ENCODE data around the gene GPR150. TPM values are rescaled to one million over a fixed set of nuclear protein-coding genes. Genes with fewer than 3 reads are reported as not detected.

GPR150 gene
- total and polyA plus RNA-seq, 2 experiments from 2014 or later, result 0.10 to 0.21 TPM

DNA sequence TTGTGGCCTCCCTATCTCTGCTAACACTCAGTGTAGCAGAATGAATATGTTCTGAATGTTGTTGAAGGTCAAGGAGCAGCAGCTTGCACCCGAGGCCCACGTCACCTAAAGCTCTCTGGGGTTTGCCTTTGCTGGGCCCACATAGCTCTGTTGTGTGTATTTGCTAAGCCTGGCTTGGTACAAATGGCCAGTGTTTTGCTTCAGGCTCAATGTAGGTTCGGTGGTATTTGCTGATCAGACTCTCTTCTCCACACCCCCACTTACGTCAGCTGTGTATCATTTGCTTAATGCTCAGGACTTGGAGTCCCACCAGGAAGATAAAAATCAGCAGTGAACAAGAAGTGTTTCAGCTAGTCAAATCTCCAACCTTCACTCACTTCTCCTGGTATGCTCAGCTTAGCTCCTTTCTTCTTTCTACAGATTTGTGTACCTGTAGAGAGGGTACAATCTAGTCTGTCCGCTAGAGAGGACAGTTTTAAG is 21.9 kb downstream of the GPR150 start (continued):
- TF ChIP-seq, protein P1, sequence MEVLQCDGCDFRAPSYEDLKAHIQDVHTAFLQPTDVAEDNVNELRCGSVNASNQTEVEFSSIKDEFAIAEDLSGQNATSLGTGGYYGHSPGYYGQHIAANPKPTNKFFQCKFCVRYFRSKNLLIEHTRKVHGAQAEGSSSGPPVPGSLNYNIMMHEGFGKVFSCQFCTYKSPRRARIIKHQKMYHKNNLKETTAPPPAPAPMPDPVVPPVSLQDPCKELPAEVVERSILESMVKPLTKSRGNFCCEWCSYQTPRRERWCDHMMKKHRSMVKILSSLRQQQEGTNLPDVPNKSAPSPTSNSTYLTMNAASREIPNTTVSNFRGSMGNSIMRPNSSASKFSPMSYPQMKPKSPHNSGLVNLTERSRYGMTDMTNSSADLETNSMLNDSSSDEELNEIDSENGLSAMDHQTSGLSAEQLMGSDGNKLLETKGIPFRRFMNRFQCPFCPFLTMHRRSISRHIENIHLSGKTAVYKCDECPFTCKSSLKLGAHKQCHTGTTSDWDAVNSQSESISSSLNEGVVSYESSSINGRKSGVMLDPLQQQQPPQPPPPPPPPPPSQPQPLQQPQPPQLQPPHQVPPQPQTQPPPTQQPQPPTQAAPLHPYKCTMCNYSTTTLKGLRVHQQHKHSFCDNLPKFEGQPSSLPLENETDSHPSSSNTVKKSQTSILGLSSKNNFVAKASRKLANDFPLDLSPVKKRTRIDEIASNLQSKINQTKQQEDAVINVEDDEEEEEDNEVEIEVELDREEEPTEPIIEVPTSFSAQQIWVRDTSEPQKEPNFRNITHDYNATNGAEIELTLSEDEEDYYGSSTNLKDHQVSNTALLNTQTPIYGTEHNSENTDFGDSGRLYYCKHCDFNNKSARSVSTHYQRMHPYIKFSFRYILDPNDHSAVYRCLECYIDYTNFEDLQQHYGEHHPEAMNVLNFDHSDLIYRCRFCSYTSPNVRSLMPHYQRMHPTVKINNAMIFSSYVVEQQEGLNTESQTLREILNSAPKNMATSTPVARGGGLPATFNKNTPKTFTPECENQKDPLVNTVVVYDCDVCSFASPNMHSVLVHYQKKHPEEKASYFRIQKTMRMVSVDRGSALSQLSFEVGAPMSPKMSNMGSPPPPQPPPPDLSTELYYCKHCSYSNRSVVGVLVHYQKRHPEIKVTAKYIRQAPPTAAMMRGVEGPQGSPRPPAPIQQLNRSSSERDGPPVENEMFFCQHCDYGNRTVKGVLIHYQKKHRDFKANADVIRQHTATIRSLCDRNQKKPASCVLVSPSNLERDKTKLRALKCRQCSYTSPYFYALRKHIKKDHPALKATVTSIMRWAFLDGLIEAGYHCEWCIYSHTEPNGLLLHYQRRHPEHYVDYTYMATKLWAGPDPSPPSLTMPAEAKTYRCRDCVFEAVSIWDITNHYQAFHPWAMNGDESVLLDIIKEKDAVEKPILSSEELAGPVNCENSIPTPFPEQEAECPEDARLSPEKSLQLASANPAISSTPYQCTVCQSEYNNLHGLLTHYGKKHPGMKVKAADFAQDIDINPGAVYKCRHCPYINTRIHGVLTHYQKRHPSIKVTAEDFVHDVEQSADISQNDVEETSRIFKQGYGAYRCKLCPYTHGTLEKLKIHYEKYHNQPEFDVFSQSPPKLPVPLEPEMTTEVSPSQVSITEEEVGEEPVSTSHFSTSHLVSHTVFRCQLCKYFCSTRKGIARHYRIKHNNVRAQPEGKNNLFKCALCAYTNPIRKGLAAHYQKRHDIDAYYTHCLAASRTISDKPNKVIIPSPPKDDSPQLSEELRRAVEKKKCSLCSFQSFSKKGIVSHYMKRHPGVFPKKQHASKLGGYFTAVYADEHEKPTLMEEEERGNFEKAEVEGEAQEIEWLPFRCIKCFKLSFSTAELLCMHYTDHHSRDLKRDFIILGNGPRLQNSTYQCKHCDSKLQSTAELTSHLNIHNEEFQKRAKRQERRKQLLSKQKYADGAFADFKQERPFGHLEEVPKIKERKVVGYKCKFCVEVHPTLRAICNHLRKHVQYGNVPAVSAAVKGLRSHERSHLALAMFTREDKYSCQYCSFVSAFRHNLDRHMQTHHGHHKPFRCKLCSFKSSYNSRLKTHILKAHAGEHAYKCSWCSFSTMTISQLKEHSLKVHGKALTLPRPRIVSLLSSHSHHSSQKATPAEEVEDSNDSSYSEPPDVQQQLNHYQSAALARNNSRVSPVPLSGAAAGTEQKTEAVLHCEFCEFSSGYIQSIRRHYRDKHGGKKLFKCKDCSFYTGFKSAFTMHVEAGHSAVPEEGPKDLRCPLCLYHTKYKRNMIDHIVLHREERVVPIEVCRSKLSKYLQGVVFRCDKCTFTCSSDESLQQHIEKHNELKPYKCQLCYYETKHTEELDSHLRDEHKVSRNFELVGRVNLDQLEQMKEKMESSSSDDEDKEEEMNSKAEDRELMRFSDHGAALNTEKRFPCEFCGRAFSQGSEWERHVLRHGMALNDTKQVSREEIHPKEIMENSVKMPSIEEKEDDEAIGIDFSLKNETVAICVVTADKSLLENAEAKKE (CRISPR knock-in tag; IDR thresholded peaks at IDR 0.05), result no peak

DNA sequence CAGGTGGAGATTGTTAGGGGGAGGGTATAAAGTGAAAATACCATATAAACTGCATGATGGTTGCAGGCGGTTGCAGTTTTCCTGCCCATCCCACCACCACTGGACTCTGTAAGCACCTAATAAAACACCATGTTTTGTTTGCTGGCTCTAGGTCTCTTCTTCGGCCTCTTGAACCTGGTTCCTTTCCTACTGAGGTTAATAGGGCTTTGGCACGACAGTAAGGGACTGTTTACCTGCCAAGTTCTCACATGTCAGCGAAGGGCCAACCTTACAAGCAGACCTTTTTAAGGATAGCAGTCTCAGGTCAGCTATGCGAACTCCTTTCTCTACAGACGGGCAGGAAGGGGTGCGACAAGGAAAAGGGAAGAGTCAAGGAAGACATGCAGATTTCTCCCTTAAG is 23.3 kb downstream of the GPR150 start:
- H3K4me1 ChIP-seq (ENCODE audit: insufficient read depth), result no peaks in the 10 kb centered on the region
- H3K36me3 Mint-ChIP-seq (ENCODE audit: low read depth), result no peaks in the 10 kb centered on the region
- H3K4me3 Mint-ChIP-seq, result no peak overlapping the region
- no peaks in the 10 kb centered on the region for H3F3A ChIP-seq (replicated peaks; ENCODE audit: low read depth)
- ATAC-seq (no peak), DNase-seq (ENCODE audit: low spot score) (no peak)
- no peaks in the 10 kb centered on the region for H3K9me3 Mint-ChIP-seq
- H3K27ac Mint-ChIP-seq, result no peak overlapping the region
- no peaks in the 10 kb centered on the region for H3K36me3 ChIP-seq (ENCODE audit: insufficient read depth)
- no peak overlapping the region for H3K27ac ChIP-seq (ENCODE audit: low read depth)
- H3K4me3 ChIP-seq, result no peak overlapping the region
- H3K27me3 Mint-ChIP-seq (ENCODE audit: insufficient read depth, low read depth, poor library complexity), result peaks cover 8% of the 10 kb centered on the region
- H2AFZ ChIP-seq, result no peak overlapping the region
- no peaks in the 10 kb centered on the region for H3K79me2 ChIP-seq (replicated peaks; ENCODE audit: insufficient read depth)
- H3K27me3 ChIP-seq (ENCODE audit: insufficient read depth), result no peaks in the 10 kb centered on the region
- H3K9me2 ChIP-seq (ENCODE audit: insufficient read depth), result no peaks in the 10 kb centered on the region
- no peaks in the 10 kb centered on the region for H4K20me1 ChIP-seq (replicated peaks; ENCODE audit: insufficient read depth)
- H3K4me2 ChIP-seq, result no peak overlapping the region
- no peaks in the 10 kb centered on the region for H3K4me1 Mint-ChIP-seq
- TF ChIP-seq POLR2AphosphoS5 (IDR thresholded peaks at IDR 0.05; ENCODE audit: low read depth) (no peak), ZNF331 (CRISPR knock-in tag; IDR thresholded peaks at IDR 0.05; ENCODE audit: low read depth) (no peak), JUNB (IDR thresholded peaks at IDR 0.05; ENCODE audit: unreplicated experiment) (no peak), ZNF114 (CRISPR knock-in tag; IDR thresholded peaks at IDR 0.05) (no peak), NANOG (IDR thresholded peaks at IDR 0.05; ENCODE audit: borderline replicate concordance) (no peak), EZH2phosphoT487 (IDR thresholded peaks at IDR 0.05; ENCODE audit: unreplicated experiment) (no peak), EZH2 (IDR thresholded peaks at IDR 0.05; ENCODE audit: low read depth, unreplicated experiment) (no peak), CREB1 (CRISPR knock-in tag; IDR thresholded peaks at IDR 0.05; ENCODE audit: low read depth) (no peak), STAT1 (IDR thresholded peaks at IDR 0.05; ENCODE audit: unreplicated experiment) (no peak)
- TF ChIP-seq, protein P2, sequence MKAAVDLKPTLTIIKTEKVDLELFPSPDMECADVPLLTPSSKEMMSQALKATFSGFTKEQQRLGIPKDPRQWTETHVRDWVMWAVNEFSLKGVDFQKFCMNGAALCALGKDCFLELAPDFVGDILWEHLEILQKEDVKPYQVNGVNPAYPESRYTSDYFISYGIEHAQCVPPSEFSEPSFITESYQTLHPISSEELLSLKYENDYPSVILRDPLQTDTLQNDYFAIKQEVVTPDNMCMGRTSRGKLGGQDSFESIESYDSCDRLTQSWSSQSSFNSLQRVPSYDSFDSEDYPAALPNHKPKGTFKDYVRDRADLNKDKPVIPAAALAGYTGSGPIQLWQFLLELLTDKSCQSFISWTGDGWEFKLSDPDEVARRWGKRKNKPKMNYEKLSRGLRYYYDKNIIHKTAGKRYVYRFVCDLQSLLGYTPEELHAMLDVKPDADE (IDR thresholded peaks at IDR 0.05), result no peak
- TF ChIP-seq, protein P3, sequence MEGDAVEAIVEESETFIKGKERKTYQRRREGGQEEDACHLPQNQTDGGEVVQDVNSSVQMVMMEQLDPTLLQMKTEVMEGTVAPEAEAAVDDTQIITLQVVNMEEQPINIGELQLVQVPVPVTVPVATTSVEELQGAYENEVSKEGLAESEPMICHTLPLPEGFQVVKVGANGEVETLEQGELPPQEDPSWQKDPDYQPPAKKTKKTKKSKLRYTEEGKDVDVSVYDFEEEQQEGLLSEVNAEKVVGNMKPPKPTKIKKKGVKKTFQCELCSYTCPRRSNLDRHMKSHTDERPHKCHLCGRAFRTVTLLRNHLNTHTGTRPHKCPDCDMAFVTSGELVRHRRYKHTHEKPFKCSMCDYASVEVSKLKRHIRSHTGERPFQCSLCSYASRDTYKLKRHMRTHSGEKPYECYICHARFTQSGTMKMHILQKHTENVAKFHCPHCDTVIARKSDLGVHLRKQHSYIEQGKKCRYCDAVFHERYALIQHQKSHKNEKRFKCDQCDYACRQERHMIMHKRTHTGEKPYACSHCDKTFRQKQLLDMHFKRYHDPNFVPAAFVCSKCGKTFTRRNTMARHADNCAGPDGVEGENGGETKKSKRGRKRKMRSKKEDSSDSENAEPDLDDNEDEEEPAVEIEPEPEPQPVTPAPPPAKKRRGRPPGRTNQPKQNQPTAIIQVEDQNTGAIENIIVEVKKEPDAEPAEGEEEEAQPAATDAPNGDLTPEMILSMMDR (conservative IDR thresholded peaks at IDR 0.05; ENCODE audit: low read depth in 2 of 2), result no peak
- TF ChIP-seq, protein P4, sequence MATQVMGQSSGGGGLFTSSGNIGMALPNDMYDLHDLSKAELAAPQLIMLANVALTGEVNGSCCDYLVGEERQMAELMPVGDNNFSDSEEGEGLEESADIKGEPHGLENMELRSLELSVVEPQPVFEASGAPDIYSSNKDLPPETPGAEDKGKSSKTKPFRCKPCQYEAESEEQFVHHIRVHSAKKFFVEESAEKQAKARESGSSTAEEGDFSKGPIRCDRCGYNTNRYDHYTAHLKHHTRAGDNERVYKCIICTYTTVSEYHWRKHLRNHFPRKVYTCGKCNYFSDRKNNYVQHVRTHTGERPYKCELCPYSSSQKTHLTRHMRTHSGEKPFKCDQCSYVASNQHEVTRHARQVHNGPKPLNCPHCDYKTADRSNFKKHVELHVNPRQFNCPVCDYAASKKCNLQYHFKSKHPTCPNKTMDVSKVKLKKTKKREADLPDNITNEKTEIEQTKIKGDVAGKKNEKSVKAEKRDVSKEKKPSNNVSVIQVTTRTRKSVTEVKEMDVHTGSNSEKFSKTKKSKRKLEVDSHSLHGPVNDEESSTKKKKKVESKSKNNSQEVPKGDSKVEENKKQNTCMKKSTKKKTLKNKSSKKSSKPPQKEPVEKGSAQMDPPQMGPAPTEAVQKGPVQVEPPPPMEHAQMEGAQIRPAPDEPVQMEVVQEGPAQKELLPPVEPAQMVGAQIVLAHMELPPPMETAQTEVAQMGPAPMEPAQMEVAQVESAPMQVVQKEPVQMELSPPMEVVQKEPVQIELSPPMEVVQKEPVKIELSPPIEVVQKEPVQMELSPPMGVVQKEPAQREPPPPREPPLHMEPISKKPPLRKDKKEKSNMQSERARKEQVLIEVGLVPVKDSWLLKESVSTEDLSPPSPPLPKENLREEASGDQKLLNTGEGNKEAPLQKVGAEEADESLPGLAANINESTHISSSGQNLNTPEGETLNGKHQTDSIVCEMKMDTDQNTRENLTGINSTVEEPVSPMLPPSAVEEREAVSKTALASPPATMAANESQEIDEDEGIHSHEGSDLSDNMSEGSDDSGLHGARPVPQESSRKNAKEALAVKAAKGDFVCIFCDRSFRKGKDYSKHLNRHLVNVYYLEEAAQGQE (IDR thresholded peaks at IDR 0.05; ENCODE audit: unreplicated experiment), result no peak
